Liver (tissue), 9 donors: ENCODE data around the gene PLA2G5. TPM values are rescaled to one million over a fixed set of nuclear protein-coding genes. Genes with fewer than 3 reads are reported as not detected.
A peak's percentile ranks its signal among the peaks of the same experiment; 100 is the strongest.

Experiments
- DNase-seq: peaks from one replicate; pipeline ENCODE4 v3.0.0-alpha.2; 2017; ENCODE audit warnings: low spot score
- H3K27ac ChIP-seq, 2 donors: one replicate each; pipeline ENCODE4 v1.7.0; 2013; ENCODE audit warnings: inconsistent platforms in 2 of 2, low read length in 2 of 2, control low read depth in 1 of 2, low read depth in 1 of 2, mild to moderate bottlenecking in 1 of 2
- H3K27me3 ChIP-seq, 4 donors: one replicate each; pipeline versions ENCODE4 v1.6.1 to v1.7.0; 2013; ENCODE audit warnings: low read length in 3 of 4, inconsistent platforms in 1 of 4, mild to moderate bottlenecking in 1 of 4, moderate library complexity in 1 of 4; ENCODE audit not compliant: control insufficient read depth in 4 of 4, insufficient read depth in 4 of 4
- H3K36me3 ChIP-seq, 4 donors: one replicate each; pipeline versions ENCODE4 v1.6.1 to v1.7.0; 2013; ENCODE audit warnings: low read length in 3 of 4, mild to moderate bottlenecking in 3 of 4, low read depth in 1 of 4, moderate library complexity in 1 of 4; ENCODE audit not compliant: control insufficient read depth in 4 of 4, insufficient read depth in 3 of 4
- H3K4me1 ChIP-seq, 4 donors: one replicate each; pipeline versions ENCODE4 v1.6.1 to v1.7.0; 2013; ENCODE audit warnings: low read length in 3 of 4, mild to moderate bottlenecking in 3 of 4, moderate library complexity in 1 of 4; ENCODE audit not compliant: control insufficient read depth in 4 of 4, insufficient read depth in 4 of 4
- H3K4me3 ChIP-seq, 3 donors: one replicate each; pipeline versions ENCODE4 v1.6.1 to v1.7.0; 2013; ENCODE audit warnings: low read length in 3 of 3, control low read depth in 1 of 3, low read depth in 1 of 3, mild to moderate bottlenecking in 1 of 3
- H3K9ac ChIP-seq, 2 donors: one replicate each; pipeline ENCODE4 v1.7.0; 2013; ENCODE audit warnings: low read length in 2 of 2, mild to moderate bottlenecking in 2 of 2, moderate library complexity in 2 of 2, control low read depth in 1 of 2, low read depth in 1 of 2
- H3K9me3 ChIP-seq, 4 donors: one replicate each; pipeline versions ENCODE4 v1.6.1 to v1.7.0; 2013; ENCODE audit warnings: low read length in 3 of 4; ENCODE audit not compliant: control insufficient read depth in 4 of 4
- EGR1 ChIP-seq, 2 donors: IDR thresholded peaks; 2 replicates each; pipeline ENCODE4 v1.6.1; 2016 to 2018; ENCODE audit warnings: antibody characterized with exemption in 2 of 2, low read depth in 2 of 2
- FOXA1 ChIP-seq: IDR thresholded peaks from 2 replicates; pipeline ENCODE4 v1.6.1; 2016; ENCODE audit warnings: antibody characterized with exemption
- FOXA2 ChIP-seq: IDR thresholded peaks from 2 replicates; pipeline ENCODE4 v1.6.1; 2016; ENCODE audit warnings: antibody characterized with exemption
- GABPA ChIP-seq, 2 donors: IDR thresholded peaks in 1 of 2; conservative IDR thresholded peaks in 1 of 2; 2 replicates each; pipeline ENCODE4 v1.6.1; 2016; ENCODE audit warnings: antibody characterized with exemption in 2 of 2, mild to moderate bottlenecking in 1 of 2, moderate library complexity in 1 of 2
- HNF4A ChIP-seq, 2 donors: conservative IDR thresholded peaks; 2 replicates each; pipeline ENCODE4 v1.6.1; 2016; ENCODE audit warnings: antibody characterized with exemption in 2 of 2, mild to moderate bottlenecking in 2 of 2
- HNF4G ChIP-seq: IDR thresholded peaks from 2 replicates; pipeline ENCODE4 v1.6.1; 2016; ENCODE audit warnings: antibody characterized with exemption
- JUND ChIP-seq, 2 donors: IDR thresholded peaks; 2 replicates each; pipeline ENCODE4 v1.6.1; 2016; ENCODE audit warnings: antibody characterized with exemption in 2 of 2
- MAX ChIP-seq: IDR thresholded peaks from 2 replicates; pipeline ENCODE4 v1.6.1; 2016; ENCODE audit warnings: antibody characterized with exemption
- NR2F2 ChIP-seq: IDR thresholded peaks from 2 replicates; pipeline ENCODE4 v1.6.1; 2016; ENCODE audit warnings: antibody characterized with exemption
- RAD21 ChIP-seq, 2 donors: IDR thresholded peaks; 2 replicates each; pipeline ENCODE4 v1.6.1; 2016; ENCODE audit warnings: antibody characterized with exemption in 2 of 2, mild to moderate bottlenecking in 2 of 2
- RXRA ChIP-seq, 2 donors: IDR thresholded peaks; 2 replicates each; pipeline ENCODE4 v1.6.1; 2017 to 2018; ENCODE audit warnings: antibody characterized with exemption in 2 of 2, mild to moderate bottlenecking in 1 of 2
- SP1 ChIP-seq: IDR thresholded peaks from 2 replicates; pipeline ENCODE4 v1.6.1; 2018; ENCODE audit warnings: antibody characterized with exemption, mild to moderate bottlenecking
- TAF1 ChIP-seq: conservative IDR thresholded peaks from 2 replicates; pipeline ENCODE4 v1.6.1; 2016; ENCODE audit warnings: antibody characterized with exemption, mild to moderate bottlenecking
- YY1 ChIP-seq: IDR thresholded peaks from 2 replicates; pipeline ENCODE4 v1.6.1; 2016; ENCODE audit warnings: antibody characterized with exemption, mild to moderate bottlenecking
- ZBTB33 ChIP-seq: IDR thresholded peaks from 2 replicates; pipeline ENCODE4 v1.6.1; 2016; ENCODE audit warnings: antibody characterized with exemption
- WGBS: extraction: QIAGEN DNeasy Blood & Tissue Kit; methylation state at CpG from one replicate; pipeline ENCODE4 v1.1.7; 2013; 5-methylcytosine and 5-hydroxymethylcytosine counted together
- polyA plus RNA-seq, 2 donors: library from polyadenylated mRNA; stranded (reverse) in 1 of 2; unstranded in 1 of 2; fragments of 200-250 nt in 1 of 2; fragments of >200 nt in 1 of 2; fragmentation: Nextera tagmentation in 1 of 2; extraction: Ambion mirVana in 1 of 2; gene quantifications; one replicate each; pipeline versions ENCODE4 v1.2.1 to v1.2.3, GENCODE V29; 2013 to 2015
- total RNA-seq, 2 donors: library from RNA; depleted of rRNA; stranded (reverse); fragments of >200 nt; gene quantifications; one replicate each; pipeline ENCODE4 v1.2.3, GENCODE V29; 2014
- TF ChIP-seq, protein P1 (sequence below): fragments of 150-350 bp; IDR thresholded peaks from 2 replicates; pipeline ENCODE4 v1.5.1; 2017; ENCODE audit warnings: improper control_type of control experiment, low read depth, low read length; ENCODE audit not compliant: missing input control
- TF ChIP-seq, protein P2 (sequence below): IDR thresholded peaks from 2 replicates; pipeline ENCODE4 v1.6.1; 2016; ENCODE audit warnings: antibody characterized with exemption
- TF ChIP-seq, protein P3 (sequence below): IDR thresholded peaks from 2 replicates; pipeline ENCODE4 v1.6.1; 2016; ENCODE audit warnings: antibody characterized with exemption, mild to moderate bottlenecking
- donor health status: healthy.
- donor health status: healthy.
- donor health status: healthy.
- donor health status: healthy.
- donor health status: healthy.

The PLA2G5 gene
- total and polyA plus RNA-seq, 4 donors, result 2.0 to 2.9 (median 2.3) TPM; not detected in 1

- H3K4me3 ChIP-seq, result no peak overlapping the region
- DNase-seq, result no peak
- TF ChIP-seq, protein P1, sequence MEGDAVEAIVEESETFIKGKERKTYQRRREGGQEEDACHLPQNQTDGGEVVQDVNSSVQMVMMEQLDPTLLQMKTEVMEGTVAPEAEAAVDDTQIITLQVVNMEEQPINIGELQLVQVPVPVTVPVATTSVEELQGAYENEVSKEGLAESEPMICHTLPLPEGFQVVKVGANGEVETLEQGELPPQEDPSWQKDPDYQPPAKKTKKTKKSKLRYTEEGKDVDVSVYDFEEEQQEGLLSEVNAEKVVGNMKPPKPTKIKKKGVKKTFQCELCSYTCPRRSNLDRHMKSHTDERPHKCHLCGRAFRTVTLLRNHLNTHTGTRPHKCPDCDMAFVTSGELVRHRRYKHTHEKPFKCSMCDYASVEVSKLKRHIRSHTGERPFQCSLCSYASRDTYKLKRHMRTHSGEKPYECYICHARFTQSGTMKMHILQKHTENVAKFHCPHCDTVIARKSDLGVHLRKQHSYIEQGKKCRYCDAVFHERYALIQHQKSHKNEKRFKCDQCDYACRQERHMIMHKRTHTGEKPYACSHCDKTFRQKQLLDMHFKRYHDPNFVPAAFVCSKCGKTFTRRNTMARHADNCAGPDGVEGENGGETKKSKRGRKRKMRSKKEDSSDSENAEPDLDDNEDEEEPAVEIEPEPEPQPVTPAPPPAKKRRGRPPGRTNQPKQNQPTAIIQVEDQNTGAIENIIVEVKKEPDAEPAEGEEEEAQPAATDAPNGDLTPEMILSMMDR, result peak; percentile 80
- peak; percentile 86 to 93 for TF ChIP-seq RAD21 (IDR thresholded peaks at IDR 0.05)
- TF ChIP-seq, protein P2, sequence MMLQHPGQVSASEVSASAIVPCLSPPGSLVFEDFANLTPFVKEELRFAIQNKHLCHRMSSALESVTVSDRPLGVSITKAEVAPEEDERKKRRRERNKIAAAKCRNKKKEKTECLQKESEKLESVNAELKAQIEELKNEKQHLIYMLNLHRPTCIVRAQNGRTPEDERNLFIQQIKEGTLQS, result no peak
Observed at GRCh38 chr1:20100632-20101355, 30.8 kb downstream of the PLA2G5 start.

DNA sequence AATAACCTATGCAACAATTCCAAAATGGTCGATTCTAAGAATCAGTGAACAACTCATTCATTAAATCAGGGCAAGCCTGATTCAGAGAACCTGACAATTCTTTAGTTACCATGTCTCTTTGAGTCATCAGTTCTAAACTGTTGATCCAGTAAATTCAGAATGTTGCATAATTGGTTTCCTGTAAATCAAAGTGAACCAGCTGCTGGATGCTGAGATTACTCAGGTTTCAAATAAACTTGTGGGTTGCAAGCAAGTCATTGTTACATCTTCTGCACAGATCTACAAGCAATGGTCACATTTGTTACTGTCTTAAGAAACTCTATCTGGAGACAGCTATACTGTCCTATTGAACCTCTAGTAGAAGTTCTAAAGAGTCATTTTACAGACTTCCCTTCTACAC lies 32.9 kb downstream of the PLA2G5 start:
- Histone ChIP-seq H3K9ac (no peak overlapping the region), H3K4me3 (no peak overlapping the region), H3K36me3 (no peaks in the 10 kb centered on the region), H3K9me3 (no peaks in the 10 kb centered on the region), H3K27me3 (no peaks in the 10 kb centered on the region), H3K27ac (no peak overlapping the region), H3K4me1 (no peaks in the 10 kb centered on the region)
- TF ChIP-seq RAD21 (IDR thresholded peaks at IDR 0.05) (no peak), ZBTB33 (no peak), YY1 (no peak), MAX (no peak), HNF4G (no peak), FOXA1 (no peak), TAF1 (no peak), JUND (IDR thresholded peaks at IDR 0.05) (no peak), RXRA (IDR thresholded peaks at IDR 0.05) (no peak), GABPA (IDR thresholded peaks at IDR 0.05 in 1 of 2, conservative IDR thresholded peaks at IDR 0.05 in 1 of 2) (no peak), FOXA2 (no peak), NR2F2 (no peak), HNF4A (conservative IDR thresholded peaks at IDR 0.05) (no peak), EGR1 (IDR thresholded peaks at IDR 0.05; ENCODE audit: low read depth in 2 of 2) (no peak), SP1 (no peak)
- TF ChIP-seq, protein P2, result no peak
- TF ChIP-seq, protein P3, sequence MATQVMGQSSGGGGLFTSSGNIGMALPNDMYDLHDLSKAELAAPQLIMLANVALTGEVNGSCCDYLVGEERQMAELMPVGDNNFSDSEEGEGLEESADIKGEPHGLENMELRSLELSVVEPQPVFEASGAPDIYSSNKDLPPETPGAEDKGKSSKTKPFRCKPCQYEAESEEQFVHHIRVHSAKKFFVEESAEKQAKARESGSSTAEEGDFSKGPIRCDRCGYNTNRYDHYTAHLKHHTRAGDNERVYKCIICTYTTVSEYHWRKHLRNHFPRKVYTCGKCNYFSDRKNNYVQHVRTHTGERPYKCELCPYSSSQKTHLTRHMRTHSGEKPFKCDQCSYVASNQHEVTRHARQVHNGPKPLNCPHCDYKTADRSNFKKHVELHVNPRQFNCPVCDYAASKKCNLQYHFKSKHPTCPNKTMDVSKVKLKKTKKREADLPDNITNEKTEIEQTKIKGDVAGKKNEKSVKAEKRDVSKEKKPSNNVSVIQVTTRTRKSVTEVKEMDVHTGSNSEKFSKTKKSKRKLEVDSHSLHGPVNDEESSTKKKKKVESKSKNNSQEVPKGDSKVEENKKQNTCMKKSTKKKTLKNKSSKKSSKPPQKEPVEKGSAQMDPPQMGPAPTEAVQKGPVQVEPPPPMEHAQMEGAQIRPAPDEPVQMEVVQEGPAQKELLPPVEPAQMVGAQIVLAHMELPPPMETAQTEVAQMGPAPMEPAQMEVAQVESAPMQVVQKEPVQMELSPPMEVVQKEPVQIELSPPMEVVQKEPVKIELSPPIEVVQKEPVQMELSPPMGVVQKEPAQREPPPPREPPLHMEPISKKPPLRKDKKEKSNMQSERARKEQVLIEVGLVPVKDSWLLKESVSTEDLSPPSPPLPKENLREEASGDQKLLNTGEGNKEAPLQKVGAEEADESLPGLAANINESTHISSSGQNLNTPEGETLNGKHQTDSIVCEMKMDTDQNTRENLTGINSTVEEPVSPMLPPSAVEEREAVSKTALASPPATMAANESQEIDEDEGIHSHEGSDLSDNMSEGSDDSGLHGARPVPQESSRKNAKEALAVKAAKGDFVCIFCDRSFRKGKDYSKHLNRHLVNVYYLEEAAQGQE, result no peak
- TF ChIP-seq, protein P1, result no peak
- 73% methylated on average over 1 of the region's 1 CpG for WGBS
- DNase-seq, result no peak

More at GRCh38 chr1:20100632-20101355, 30.8 kb downstream of the PLA2G5 start:
- 42% methylated on average over 14 of the region's 14 CpGs for WGBS
- no peaks in the 10 kb centered on the region for H3K27me3 ChIP-seq
- H3K4me1 ChIP-seq, result peaks cover 0 to 6% (median 0%) of the 10 kb centered on the region in 4 donors
- no peaks in the 10 kb centered on the region for H3K9me3 ChIP-seq
- H3K27ac ChIP-seq, result no peak overlapping the region
- no peaks in the 10 kb centered on the region for H3K36me3 ChIP-seq
- H3K9ac ChIP-seq, result no peak overlapping the region
